ENCODE results near the gene ZNF407.

ZNF407 gene

DNA sequence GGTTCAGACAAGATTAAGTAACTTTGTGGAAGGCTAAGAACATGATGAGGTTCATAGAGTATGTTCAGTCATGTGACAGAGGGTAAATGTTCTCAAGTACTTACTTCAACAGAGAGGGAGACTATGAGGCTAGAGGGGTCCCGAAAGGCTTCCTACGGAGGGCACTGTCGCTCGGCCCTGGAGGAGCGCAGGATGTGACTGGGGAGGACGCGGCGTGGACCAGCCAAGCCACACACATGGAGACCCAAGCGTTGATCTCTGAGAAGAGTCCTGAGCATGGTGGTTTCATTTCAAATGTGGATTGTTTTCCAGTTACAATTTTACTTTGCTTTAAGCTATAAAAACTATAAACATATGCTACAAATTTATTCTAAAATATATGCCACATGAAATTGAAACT lies 383.8 kb downstream of the ZNF407 start:
- TF ChIP-seq, protein P1, sequence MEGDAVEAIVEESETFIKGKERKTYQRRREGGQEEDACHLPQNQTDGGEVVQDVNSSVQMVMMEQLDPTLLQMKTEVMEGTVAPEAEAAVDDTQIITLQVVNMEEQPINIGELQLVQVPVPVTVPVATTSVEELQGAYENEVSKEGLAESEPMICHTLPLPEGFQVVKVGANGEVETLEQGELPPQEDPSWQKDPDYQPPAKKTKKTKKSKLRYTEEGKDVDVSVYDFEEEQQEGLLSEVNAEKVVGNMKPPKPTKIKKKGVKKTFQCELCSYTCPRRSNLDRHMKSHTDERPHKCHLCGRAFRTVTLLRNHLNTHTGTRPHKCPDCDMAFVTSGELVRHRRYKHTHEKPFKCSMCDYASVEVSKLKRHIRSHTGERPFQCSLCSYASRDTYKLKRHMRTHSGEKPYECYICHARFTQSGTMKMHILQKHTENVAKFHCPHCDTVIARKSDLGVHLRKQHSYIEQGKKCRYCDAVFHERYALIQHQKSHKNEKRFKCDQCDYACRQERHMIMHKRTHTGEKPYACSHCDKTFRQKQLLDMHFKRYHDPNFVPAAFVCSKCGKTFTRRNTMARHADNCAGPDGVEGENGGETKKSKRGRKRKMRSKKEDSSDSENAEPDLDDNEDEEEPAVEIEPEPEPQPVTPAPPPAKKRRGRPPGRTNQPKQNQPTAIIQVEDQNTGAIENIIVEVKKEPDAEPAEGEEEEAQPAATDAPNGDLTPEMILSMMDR (IDR thresholded peaks at IDR 0.05; ENCODE audit: control insufficient read depth, insufficient read depth, low read depth, low read length, missing control alignments): no peak
- DNase-seq (ENCODE audit: low read depth): no peak
- no peak overlapping the region for H3K4me3 ChIP-seq (ENCODE audit: control insufficient read depth, low read depth, low read length)

DNA sequence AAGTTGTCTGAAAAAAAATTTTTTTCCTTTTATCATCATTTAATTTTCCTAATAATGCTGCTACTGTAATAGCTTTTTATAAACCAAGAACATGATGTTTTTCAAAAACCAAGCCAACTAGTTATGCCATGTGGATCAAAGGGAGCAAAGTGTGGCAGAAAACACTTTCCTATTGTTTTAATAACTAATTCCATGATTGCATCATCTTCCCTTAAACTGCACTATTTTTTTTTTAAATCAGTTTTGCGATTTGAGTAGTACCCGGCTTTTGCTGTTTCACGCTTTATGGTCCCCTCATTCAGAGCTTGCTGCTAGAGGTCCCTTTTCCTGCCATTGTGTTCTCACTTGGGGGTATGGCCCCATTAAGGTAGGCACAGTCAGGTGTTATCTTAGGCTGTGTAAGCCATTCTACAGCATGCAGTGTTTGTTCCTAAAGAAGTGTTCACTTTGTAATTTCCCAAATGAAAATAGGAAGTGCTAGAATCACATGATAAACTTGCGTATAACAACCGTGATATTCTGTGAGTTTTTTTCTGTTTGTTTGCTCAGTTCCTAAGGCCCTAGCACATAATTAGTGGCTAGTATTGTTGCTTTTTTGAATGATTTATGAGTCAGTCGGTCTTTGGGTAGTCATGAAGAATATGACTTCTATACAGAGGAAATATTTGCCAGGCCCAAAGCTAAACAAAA lies 385.4 kb downstream of the ZNF407 start:
- no peak overlapping the region for H3K4me3 ChIP-seq (ENCODE audit: control insufficient read depth, low read depth, low read length)
- no peak for DNase-seq (ENCODE audit: low read depth)
- TF ChIP-seq, protein P1 (IDR thresholded peaks at IDR 0.05; ENCODE audit: control insufficient read depth, insufficient read depth, low read depth, low read length, missing control alignments): no peak

DNA sequence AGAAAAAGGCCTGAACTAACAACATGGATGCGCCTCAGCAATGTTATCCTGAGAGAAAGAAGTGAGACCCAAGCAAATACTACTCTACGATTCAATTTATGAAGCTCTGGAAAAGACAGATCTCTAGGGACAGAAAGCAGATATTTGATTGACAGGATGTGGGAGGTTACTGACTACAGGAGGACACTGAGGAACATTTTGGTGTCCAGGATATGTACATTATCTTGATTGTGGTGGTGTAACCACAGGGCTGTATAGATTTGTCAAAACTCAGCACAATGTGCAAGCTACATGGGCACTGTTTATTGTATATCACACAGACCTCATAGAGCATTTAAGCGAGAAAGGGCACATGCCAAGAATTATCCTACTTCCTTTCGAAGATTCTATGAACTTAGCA lies 391.5 kb downstream of the ZNF407 start:
- H3K4me3 ChIP-seq (ENCODE audit: control insufficient read depth, low read depth, low read length): no peak overlapping the region
- DNase-seq (ENCODE audit: low read depth): no peak
- TF ChIP-seq, protein P1 (IDR thresholded peaks at IDR 0.05; ENCODE audit: control insufficient read depth, insufficient read depth, low read depth, low read length, missing control alignments): no peak

DNA sequence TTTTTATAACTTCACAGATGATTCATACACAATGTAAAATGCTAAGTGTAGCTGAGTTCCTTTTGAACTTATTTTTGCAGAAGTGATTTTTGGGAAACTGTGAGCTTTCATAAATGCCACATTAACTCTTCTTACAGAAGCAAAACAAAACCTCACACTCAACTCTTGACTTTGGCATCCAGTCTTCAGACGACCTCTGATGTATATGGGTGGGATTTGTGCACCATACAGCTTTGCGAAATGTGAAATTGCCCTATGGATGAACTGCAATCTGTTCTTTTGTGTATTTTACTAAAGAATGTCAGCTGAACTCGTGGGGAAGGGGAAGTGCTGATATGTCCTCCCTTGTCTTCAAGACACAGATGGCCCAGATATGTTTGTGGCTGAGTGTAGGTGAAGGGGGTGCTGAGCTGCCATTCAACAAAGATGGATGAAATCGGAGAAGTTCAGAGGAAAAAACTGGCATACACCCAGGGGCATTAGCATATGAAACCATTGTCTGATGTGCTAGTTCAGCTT lies 393.0 kb downstream of the ZNF407 start:
- DNase-seq (ENCODE audit: low read depth): no peak
- no peak overlapping the region for H3K4me3 ChIP-seq (ENCODE audit: control insufficient read depth, low read depth, low read length)
- TF ChIP-seq, protein P1 (IDR thresholded peaks at IDR 0.05; ENCODE audit: control insufficient read depth, insufficient read depth, low read depth, low read length, missing control alignments): no peak

DNA sequence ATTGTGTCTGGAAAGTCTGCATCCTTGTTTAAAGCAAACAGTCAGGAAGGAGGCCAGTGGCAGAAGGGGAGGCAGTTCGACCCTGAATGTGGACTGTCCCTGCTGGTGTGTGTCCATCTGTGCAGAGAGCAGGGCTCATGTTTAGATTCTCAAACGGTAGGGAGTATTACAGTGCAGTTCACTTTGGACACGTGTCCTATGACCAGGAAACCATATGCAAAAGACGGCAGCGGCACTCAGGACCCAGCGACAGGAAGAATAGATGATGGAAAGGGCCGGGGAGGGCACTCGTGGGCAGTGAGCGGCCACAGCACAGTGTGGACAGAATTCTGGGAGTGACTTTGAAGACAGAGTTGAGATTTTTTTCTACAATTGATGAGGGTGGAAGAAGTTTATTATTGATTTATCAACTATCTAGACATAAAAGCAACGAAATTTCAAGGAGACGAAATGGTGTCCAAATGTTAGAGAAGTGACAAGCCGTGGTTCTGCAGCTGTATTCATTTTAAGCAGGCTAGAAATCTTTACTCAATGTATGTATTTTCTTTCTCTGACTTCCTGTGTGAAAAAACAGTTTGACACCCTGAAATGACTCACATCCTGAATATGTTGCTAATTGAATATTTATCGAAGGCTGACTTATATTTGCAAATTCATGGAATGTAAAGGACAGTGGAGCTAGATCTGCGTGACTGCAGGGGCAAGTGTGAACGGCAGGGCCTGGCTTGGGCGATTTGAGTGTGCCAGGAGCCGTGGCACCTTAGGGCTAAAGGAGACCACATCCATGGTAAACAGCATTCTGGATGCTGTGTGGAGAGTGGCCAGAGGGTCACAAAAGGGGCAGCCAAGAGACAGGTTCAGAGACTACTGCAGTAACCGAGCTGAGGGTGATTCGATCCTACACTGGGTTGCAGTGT lies 397.1 kb downstream of the ZNF407 start:
- TF ChIP-seq, protein P1 (IDR thresholded peaks at IDR 0.05; ENCODE audit: control insufficient read depth, insufficient read depth, low read depth, low read length, missing control alignments): no peak
- no peak overlapping the region for H3K4me3 ChIP-seq (ENCODE audit: control insufficient read depth, low read depth, low read length)
- DNase-seq (ENCODE audit: low read depth): no peak

DNA sequence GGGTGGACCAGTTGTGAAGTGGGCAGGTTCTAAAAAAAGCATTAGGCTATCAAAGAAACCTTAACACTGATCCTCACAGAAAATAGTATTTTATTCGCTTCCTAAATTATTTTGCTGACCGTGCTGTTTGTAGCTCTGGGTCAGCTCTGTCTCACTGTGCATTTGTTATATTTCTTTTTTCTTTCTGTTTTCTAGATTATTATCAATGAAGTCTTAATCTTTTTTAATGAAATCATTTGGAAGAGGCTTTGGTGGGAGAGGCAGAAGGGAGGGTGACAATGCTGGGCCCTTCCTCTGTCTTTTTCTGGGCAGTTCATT lies 397.7 kb downstream of the ZNF407 start:
- no peak overlapping the region for H3K4me3 ChIP-seq (ENCODE audit: control insufficient read depth, low read depth, low read length)
- DNase-seq (ENCODE audit: low read depth): no peak
- TF ChIP-seq, protein P1 (IDR thresholded peaks at IDR 0.05; ENCODE audit: control insufficient read depth, insufficient read depth, low read depth, low read length, missing control alignments): no peak
